ENCODE results near the gene C3orf52.

DNA sequence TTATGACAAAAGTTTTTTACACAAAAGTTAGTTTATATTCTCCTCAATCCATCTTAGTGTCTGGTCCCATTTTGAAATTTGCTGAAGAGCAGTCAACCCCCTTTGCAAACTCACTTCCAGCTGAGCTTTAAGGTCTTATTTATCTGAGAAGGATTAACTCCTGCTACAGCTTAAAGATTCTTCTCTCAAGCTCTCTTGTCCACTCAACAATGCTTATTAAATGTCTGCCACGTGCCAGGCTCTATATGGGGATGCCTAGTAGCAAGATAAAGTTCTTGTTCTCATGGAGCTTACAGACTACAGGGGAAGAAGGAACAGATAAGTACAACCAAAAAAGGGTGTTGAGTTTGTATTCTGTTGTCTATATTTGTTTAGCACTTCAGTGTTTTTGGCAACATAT is 33.0 kb upstream of the C3orf52 start:
- TF ChIP-seq, protein P1, sequence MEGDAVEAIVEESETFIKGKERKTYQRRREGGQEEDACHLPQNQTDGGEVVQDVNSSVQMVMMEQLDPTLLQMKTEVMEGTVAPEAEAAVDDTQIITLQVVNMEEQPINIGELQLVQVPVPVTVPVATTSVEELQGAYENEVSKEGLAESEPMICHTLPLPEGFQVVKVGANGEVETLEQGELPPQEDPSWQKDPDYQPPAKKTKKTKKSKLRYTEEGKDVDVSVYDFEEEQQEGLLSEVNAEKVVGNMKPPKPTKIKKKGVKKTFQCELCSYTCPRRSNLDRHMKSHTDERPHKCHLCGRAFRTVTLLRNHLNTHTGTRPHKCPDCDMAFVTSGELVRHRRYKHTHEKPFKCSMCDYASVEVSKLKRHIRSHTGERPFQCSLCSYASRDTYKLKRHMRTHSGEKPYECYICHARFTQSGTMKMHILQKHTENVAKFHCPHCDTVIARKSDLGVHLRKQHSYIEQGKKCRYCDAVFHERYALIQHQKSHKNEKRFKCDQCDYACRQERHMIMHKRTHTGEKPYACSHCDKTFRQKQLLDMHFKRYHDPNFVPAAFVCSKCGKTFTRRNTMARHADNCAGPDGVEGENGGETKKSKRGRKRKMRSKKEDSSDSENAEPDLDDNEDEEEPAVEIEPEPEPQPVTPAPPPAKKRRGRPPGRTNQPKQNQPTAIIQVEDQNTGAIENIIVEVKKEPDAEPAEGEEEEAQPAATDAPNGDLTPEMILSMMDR (IDR thresholded peaks at IDR 0.05; ENCODE audit: insufficient read depth, low read length) = no peak
- no peak for TF ChIP-seq GABPA (IDR thresholded peaks at IDR 0.05; ENCODE audit: low read depth)
